Fibroblast of the conjunctiva (primary cell): ENCODE measurements around the gene OR7G2.

Source experiments
- DNase-seq: peaks from one replicate; pipeline ENCODE4 v3.0.0-alpha.2; 2010; ENCODE audit warnings: low read depth

OR7G2 gene

GRCh38 chr19:9107375-9107774 is at the start of gene OR7G2:
OR7G2 (minus strand) TSS chr19:9107475; CDS start chr19:9103243, 4,232 bp downstream.
- no peak for DNase-seq

GRCh38 chr19:9156304-9156703 is 49.0 kb upstream of the OR7G2 start:
- no peak for DNase-seq

- DNase-seq: no peak
These were observed 48.3 kb upstream of the OR7G2 start for GRCh38 chr19:9155591-9155990.

GRCh38 chr19:9151367-9151766 is 44.1 kb upstream of the OR7G2 start:
- DNase-seq: no peak

- no peak for DNase-seq
These were observed 43.4 kb upstream of the OR7G2 start for GRCh38 chr19:9150650-9151049.

GRCh38 chr19:9149997-9150396 is 42.7 kb upstream of the OR7G2 start:
- DNase-seq: no peak

GRCh38 chr19:9148697-9149096 is 41.4 kb upstream of the OR7G2 start:
- DNase-seq: no peak

GRCh38 chr19:9146882-9147281 is 39.6 kb upstream of the OR7G2 start:
- DNase-seq: no peak

GRCh38 chr19:9144920-9145319 is 37.6 kb upstream of the OR7G2 start:
- no peak for DNase-seq

GRCh38 chr19:9140159-9140874 is 33.0 kb upstream of the OR7G2 start, which contains the start of gene ZNF317:
ZNF317 (plus strand) TSS chr19:9140397; CDS start chr19:9156017, 15,620 bp downstream.
- peak; percentile 80 for DNase-seq

- DNase-seq: no peak
These were observed 32.4 kb upstream of the OR7G2 start for GRCh38 chr19:9139609-9140158.

- DNase-seq: no peak
These were observed 25.1 kb upstream of the OR7G2 start for GRCh38 chr19:9132422-9132821.

GRCh38 chr19:9130965-9131364 is 23.7 kb upstream of the OR7G2 start:
- DNase-seq: no peak

GRCh38 chr19:9128171-9128570 is 20.9 kb upstream of the OR7G2 start:
- no peak for DNase-seq

- DNase-seq: no peak
These were observed 19.7 kb upstream of the OR7G2 start, which contains the start of gene OR7G3 for GRCh38 chr19:9126900-9127405. OR7G3 (minus strand) TSS chr19:9126950; CDS start chr19:9126950, 0 bp downstream.

GRCh38 chr19:9116547-9116946 is 9.3 kb upstream of the OR7G2 start:
- no peak for DNase-seq

GRCh38 chr19:9115307-9115813 is 8.1 kb upstream of the OR7G2 start, which contains the start of gene OR7G1:
OR7G1 (minus strand) TSS chr19:9115763; CDS start chr19:9115763, 0 bp downstream.
- DNase-seq: no peak

- DNase-seq: no peak
These were observed 2.7 kb upstream of the OR7G2 start for GRCh38 chr19:9109959-9110358.

GRCh38 chr19:9086761-9087160 is 20.5 kb downstream of the OR7G2 start, which contains the start of gene OR1M1:
OR1M1 (plus strand) TSS chr19:9087061; CDS start chr19:9093245, 6,184 bp downstream.
- DNase-seq: no peak

- no peak for DNase-seq
These were observed 28.6 kb downstream of the OR7G2 start for GRCh38 chr19:9078651-9079050.

GRCh38 chr19:9076901-9077300 is 30.4 kb downstream of the OR7G2 start:
- DNase-seq: no peak

GRCh38 chr19:9075064-9075949 is 32.0 kb downstream of the OR7G2 start:
- DNase-seq: peak; percentile 75
